ENCODE results near the gene TEK. TPM values are rescaled to one million over a fixed set of nuclear protein-coding genes. Genes with fewer than 3 reads are reported as not detected.

Gene TEK
- polyA plus RNA-seq, 1 donor (not counting 4 experiments of a cell fraction or from before 2014, with no cell fraction given), result 0.03 TPM

GRCh38 chr9:27085456-27085855, 23.6 kb upstream of the TEK start:
- no peak overlapping the region for H3K27ac ChIP-seq (ENCODE audit: control insufficient read depth, insufficient read depth, low read length)
- H3K27me3 ChIP-seq (ENCODE audit: control insufficient read depth, extremely low read depth, insufficient read depth, low read length), result no peaks in the 10 kb centered on the region
- no peak for TF ChIP-seq EZH2 (IDR thresholded peaks at IDR 0.05; ENCODE audit: low read length)
- no peak for TF ChIP-seq CTCF (optimal IDR thresholded peaks at IDR 0.05 in 1 of 3, IDR thresholded peaks at IDR 0.05 in 1 of 3, conservative IDR thresholded peaks at IDR 0.05 in 1 of 3; ENCODE audit: extremely low read depth in 1 of 3, insufficient read depth in 2 of 3, low read length in 3 of 3)
- H3K79me2 ChIP-seq (ENCODE audit: control insufficient read depth, insufficient read depth, low read length), result no peaks in the 10 kb centered on the region
- no peaks in the 10 kb centered on the region for H4K20me1 ChIP-seq (ENCODE audit: control insufficient read depth, extremely low read depth, insufficient read depth, low read length)
- no peak overlapping the region for H3K4me2 ChIP-seq (ENCODE audit: control insufficient read depth, extremely low read depth, insufficient read depth, low read depth, low read length)
- no peak overlapping the region for H3K9ac ChIP-seq (ENCODE audit: control insufficient read depth, extremely low read depth, insufficient read depth, low read length)
- H3K36me3 ChIP-seq (ENCODE audit: control insufficient read depth in 2 of 2, extremely low read depth in 1 of 2, insufficient read depth in 2 of 2, low read length in 2 of 2), result no peaks in the 10 kb centered on the region
- H3K4me1 ChIP-seq (ENCODE audit: control insufficient read depth, extremely low read depth, insufficient read depth, low read length), result no peaks in the 10 kb centered on the region
- H3K9me3 ChIP-seq (ENCODE audit: control insufficient read depth, low read depth, low read length), result no peaks in the 10 kb centered on the region
- H3K4me3 ChIP-seq (ENCODE audit: control insufficient read depth in 2 of 3, extremely low read depth in 1 of 3, insufficient read depth in 2 of 3, low read depth in 1 of 3, low read length in 3 of 3), result no peak overlapping the region
- H3K9me1 ChIP-seq (ENCODE audit: control insufficient read depth, extremely low read depth, insufficient read depth, low read length), result no peaks in the 10 kb centered on the region
- FAIRE-seq (no peak), DNase-seq (ENCODE audit: low read depth, low spot score) (no peak)
- dilution Hi-C loops (cut with MboI; ENCODE audit: extremely low pct_ligation_motif_present, low sequenced_read_pairs), result no loop called here
- no peak overlapping the region for H2AFZ ChIP-seq (ENCODE audit: control insufficient read depth, low read length)

GRCh38 chr9:27086818-27087680, 22.0 kb upstream of the TEK start:
- Histone ChIP-seq H3K4me1 (ENCODE audit: control insufficient read depth, extremely low read depth, insufficient read depth, low read length) (no peaks in the 10 kb centered on the region), H4K20me1 (ENCODE audit: control insufficient read depth, extremely low read depth, insufficient read depth, low read length) (no peaks in the 10 kb centered on the region), H2AFZ (ENCODE audit: control insufficient read depth, low read length) (no peak overlapping the region), H3K9me1 (ENCODE audit: control insufficient read depth, extremely low read depth, insufficient read depth, low read length) (no peaks in the 10 kb centered on the region), H3K9ac (ENCODE audit: control insufficient read depth, extremely low read depth, insufficient read depth, low read length) (no peak overlapping the region), H3K27me3 (ENCODE audit: control insufficient read depth, extremely low read depth, insufficient read depth, low read length) (no peaks in the 10 kb centered on the region), H3K36me3 (ENCODE audit: control insufficient read depth in 2 of 2, extremely low read depth in 1 of 2, insufficient read depth in 2 of 2, low read length in 2 of 2) (no peaks in the 10 kb centered on the region), H3K4me2 (ENCODE audit: control insufficient read depth, extremely low read depth, insufficient read depth, low read depth, low read length) (peak overlapping the region; percentile 16), H3K9me3 (ENCODE audit: control insufficient read depth, low read depth, low read length) (no peaks in the 10 kb centered on the region), H3K27ac (ENCODE audit: control insufficient read depth, insufficient read depth, low read length) (no peak overlapping the region), H3K79me2 (ENCODE audit: control insufficient read depth, insufficient read depth, low read length) (no peaks in the 10 kb centered on the region), H3K4me3 (ENCODE audit: control insufficient read depth in 2 of 3, extremely low read depth in 1 of 3, insufficient read depth in 2 of 3, low read depth in 1 of 3, low read length in 3 of 3) (no peak overlapping the region)
- TF ChIP-seq CTCF (optimal IDR thresholded peaks at IDR 0.05 in 1 of 3, IDR thresholded peaks at IDR 0.05 in 1 of 3, conservative IDR thresholded peaks at IDR 0.05 in 1 of 3; ENCODE audit: extremely low read depth in 1 of 3, insufficient read depth in 2 of 3, low read length in 3 of 3) (no peak), EZH2 (IDR thresholded peaks at IDR 0.05; ENCODE audit: low read length) (no peak)
- no peak for FAIRE-seq
- dilution Hi-C loops (cut with MboI; ENCODE audit: extremely low pct_ligation_motif_present, low sequenced_read_pairs), result no loop called here
- no peak for DNase-seq (ENCODE audit: low read depth, low spot score)
